Activated T-helper 1 cell treated with anti-CD3 and anti-CD28 coated beads, Interleukin-12 subunit alpha, Interleukin-12 subunit beta, Interleukin-2, Interleukin-4 antibody, amounts not matched to agents 30 ng/mL and 10 ng/mL and 1 ng/mL, durations not matched to agents 14 hours and 24 hours and 36 hours (primary cell): ENCODE data around the gene RAP2A. TPM values are rescaled to one million over a fixed set of nuclear protein-coding genes. Genes with fewer than 3 reads are reported as not detected.

Source experiments
- DNase-seq: peaks from one replicate; pipeline ENCODE4 v3.0.0; 2021; ENCODE audit warnings: low spot score
- H3K27ac Mint-ChIP-seq: one replicate; pipeline ENCODE4 v1.8.0; 2021; ENCODE audit warnings: mild to moderate bottlenecking, mixed read lengths
- H3K27me3 Mint-ChIP-seq: one replicate; pipeline ENCODE4 v1.8.0; 2022; ENCODE audit warnings: mild to moderate bottlenecking, moderate library complexity, mixed read lengths; ENCODE audit not compliant: insufficient read depth
- H3K36me3 Mint-ChIP-seq: one replicate; pipeline ENCODE4 v1.8.0; 2021; ENCODE audit warnings: low read depth, mixed read lengths
- H3K4me1 Mint-ChIP-seq: one replicate; pipeline ENCODE4 v1.8.0; 2021; ENCODE audit warnings: low read depth, mixed read lengths
- H3K4me3 Mint-ChIP-seq: one replicate; pipeline ENCODE4 v1.8.0; 2021; ENCODE audit warnings: mild to moderate bottlenecking, moderate library complexity, mixed read lengths
- H3K9me3 Mint-ChIP-seq: one replicate; pipeline ENCODE4 v1.8.0; 2021; ENCODE audit warnings: mixed read lengths
- intact Hi-C: fragments of 100-400 bp; cut with micrococcal nuclease; formaldehyde crosslinking; loops from one replicate; pipeline ENCODE4 v1.15.1; 2024
- total RNA-seq: library from RNA; stranded (reverse); gene quantifications from 2 replicates; pipeline ENCODE4 v1.2.3, GENCODE V29; 2022

Gene RAP2A
- total RNA-seq, 1 donor from 2014 or later: 22.1 TPM

GRCh38 chr13:97397267-97397666, 36.7 kb upstream of the RAP2A start:
- Mint-ChIP-seq H3K4me1 (no peaks in the 10 kb centered on the region), H3K27me3 (no peaks in the 10 kb centered on the region), H3K4me3 (no peak overlapping the region), H3K36me3 (no peaks in the 10 kb centered on the region), H3K27ac (no peak overlapping the region), H3K9me3 (no peaks in the 10 kb centered on the region)
- intact Hi-C loops: no loop called here
- DNase-seq: no peak

- intact Hi-C loops: no loop called here
- Mint-ChIP-seq H3K27ac (no peak overlapping the region), H3K4me3 (no peak overlapping the region), H3K4me1 (no peaks in the 10 kb centered on the region), H3K9me3 (no peaks in the 10 kb centered on the region), H3K27me3 (no peaks in the 10 kb centered on the region), H3K36me3 (no peaks in the 10 kb centered on the region)
- no peak for DNase-seq
Measured at GRCh38 chr13:97401421-97401820, 32.5 kb upstream of the RAP2A start.

DNA sequence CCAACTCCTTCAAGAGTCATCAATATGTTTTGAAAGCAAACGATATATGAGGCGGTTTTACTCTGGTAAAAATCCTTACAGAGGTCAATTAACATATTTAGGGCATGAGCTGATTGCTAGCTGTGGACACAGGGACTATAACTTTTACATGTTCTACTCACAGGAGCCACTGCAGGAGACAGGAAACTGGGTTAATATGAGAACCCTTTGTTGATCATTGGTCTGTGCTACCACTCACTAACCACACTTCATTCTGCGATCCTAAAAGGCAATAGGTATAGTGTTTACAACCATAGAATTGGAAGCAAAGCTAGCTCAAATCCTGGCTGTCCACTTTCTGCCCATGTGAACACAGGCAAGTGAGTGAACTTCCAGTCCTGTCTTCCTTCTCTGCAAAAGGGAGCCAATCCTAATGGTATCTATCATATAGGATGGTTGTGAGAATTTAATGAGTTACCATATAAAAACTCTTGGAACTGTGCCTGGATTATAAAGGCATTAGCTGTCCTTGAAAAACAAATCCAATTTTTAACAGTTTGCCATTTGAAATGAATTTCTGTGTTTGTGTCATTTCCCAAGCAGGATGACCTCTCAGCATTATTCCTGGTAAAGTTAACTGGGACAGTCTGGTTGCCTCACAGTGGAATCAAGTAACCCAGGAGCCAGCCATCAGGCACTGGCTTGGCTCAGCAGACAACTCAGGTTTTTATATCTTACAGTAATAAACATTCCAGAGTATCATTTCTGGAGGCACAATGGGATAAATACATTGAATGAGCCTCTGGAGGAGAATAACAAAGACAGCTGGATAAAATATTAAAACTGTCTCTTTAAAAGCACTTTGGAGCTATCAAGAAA, 29.8 kb upstream of the RAP2A start:
- Mint-ChIP-seq H3K4me3 (no peak overlapping the region), H3K4me1 (no peaks in the 10 kb centered on the region), H3K27ac (no peak overlapping the region), H3K36me3 (no peaks in the 10 kb centered on the region), H3K9me3 (no peaks in the 10 kb centered on the region), H3K27me3 (peaks cover 2% of the 10 kb centered on the region)
- intact Hi-C loops: no loop called here
- DNase-seq: no peak

DNA sequence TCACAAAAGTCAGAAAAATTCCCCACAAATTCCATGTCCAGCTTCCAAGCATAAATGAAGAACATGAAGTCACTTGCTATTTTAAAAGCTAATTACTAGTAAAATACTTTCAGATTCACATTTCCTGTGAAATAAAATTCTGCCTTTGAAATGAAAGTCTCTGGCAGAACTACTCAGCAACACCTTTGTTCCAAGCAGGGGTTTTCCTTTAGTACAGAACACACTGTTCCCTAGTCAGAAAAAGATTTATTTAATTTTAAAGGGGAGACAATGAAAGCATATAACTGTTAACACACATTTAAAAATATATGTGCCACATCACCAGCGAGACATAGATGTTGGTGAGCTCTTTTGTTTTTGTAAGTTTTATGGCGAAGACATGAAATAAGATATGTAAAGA, 26.4 kb upstream of the RAP2A start:
- no peaks in the 10 kb centered on the region for H3K4me1 Mint-ChIP-seq
- H3K36me3 Mint-ChIP-seq: no peaks in the 10 kb centered on the region
- H3K27me3 Mint-ChIP-seq: peaks cover 2% of the 10 kb centered on the region
- intact Hi-C loops: no loop called here
- H3K27ac Mint-ChIP-seq: no peak overlapping the region
- H3K4me3 Mint-ChIP-seq: no peak overlapping the region
- no peaks in the 10 kb centered on the region for H3K9me3 Mint-ChIP-seq
- no peak for DNase-seq

- Mint-ChIP-seq H3K9me3 (no peaks in the 10 kb centered on the region), H3K27ac (no peak overlapping the region), H3K4me3 (no peak overlapping the region), H3K4me1 (no peaks in the 10 kb centered on the region), H3K36me3 (no peaks in the 10 kb centered on the region), H3K27me3 (peaks cover 2% of the 10 kb centered on the region)
- DNase-seq: no peak
- intact Hi-C loops: no loop called here
Measured at GRCh38 chr13:97408938-97409337, 25.0 kb upstream of the RAP2A start.

DNA sequence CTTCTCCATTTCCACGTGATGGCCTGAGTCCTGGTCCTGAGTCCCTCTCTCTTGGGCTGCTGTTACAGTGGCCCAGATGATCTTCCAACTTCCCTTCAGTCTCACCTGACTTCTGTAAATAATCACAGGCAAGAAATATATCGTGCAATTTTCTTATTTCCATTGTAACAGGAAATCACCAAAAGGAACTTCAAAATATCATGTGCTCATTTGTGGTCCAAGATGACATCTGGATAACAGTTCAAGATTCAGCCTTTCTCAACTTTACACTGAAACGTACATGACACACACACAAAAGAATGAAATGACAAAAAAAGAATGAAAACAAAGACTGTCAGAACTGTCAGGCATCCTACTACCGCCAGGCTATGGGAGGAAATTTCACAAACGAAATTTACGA, 22.0 kb upstream of the RAP2A start:
- no peak overlapping the region for H3K4me3 Mint-ChIP-seq
- H3K27me3 Mint-ChIP-seq: peaks cover 5% of the 10 kb centered on the region
- no peaks in the 10 kb centered on the region for H3K36me3 Mint-ChIP-seq
- H3K27ac Mint-ChIP-seq: no peak overlapping the region
- DNase-seq: no peak
- no peaks in the 10 kb centered on the region for H3K4me1 Mint-ChIP-seq
- no peaks in the 10 kb centered on the region for H3K9me3 Mint-ChIP-seq
- intact Hi-C loops: no loop called here

DNA sequence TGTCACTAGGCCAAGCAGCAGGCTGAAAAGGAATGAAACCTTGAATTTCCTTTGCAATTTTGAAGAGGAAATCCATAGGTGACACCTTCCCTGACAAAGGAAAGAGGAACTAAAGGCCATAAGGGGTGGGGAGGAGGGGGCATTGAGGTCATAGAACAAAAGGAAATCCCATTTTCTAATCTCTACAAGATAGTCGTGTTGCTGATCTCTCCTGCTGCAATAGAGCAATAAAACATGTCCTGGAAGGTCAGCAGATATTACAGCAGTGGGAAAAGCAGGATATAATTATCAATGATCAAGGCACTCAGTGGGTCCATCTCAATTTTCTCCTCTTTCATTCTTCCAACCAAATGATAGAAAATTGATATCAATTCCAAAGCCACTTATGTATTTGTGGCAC, 20.3 kb upstream of the RAP2A start:
- Mint-ChIP-seq H3K4me1 (no peaks in the 10 kb centered on the region), H3K27ac (no peak overlapping the region), H3K36me3 (no peaks in the 10 kb centered on the region), H3K9me3 (no peaks in the 10 kb centered on the region), H3K27me3 (peaks cover 2% of the 10 kb centered on the region), H3K4me3 (no peak overlapping the region)
- no peak for DNase-seq
- intact Hi-C loops: no loop called here

DNA sequence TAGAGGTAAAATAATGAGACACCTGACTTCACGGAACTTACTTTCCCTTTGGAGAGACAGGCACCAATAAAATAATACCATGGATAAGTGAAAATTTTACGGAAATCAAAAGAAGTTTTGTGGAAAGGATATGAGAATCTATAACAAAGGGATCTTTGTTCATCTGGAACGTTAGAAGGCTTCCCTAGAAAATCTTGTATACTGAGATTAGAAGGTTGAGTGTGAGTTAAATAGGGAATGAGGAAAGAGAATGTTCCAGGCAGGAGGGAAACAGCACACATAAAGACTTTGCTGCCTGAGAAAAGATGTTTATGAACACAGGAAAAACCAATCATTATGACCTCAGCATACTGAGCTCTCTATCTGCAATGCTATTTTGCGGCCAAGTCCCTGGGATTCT, 19.6 kb upstream of the RAP2A start:
- Mint-ChIP-seq H3K27me3 (peaks cover 2% of the 10 kb centered on the region), H3K9me3 (no peaks in the 10 kb centered on the region), H3K4me3 (no peak overlapping the region), H3K4me1 (no peaks in the 10 kb centered on the region), H3K27ac (no peak overlapping the region), H3K36me3 (no peaks in the 10 kb centered on the region)
- DNase-seq: no peak
- intact Hi-C loops: no loop called here

DNA sequence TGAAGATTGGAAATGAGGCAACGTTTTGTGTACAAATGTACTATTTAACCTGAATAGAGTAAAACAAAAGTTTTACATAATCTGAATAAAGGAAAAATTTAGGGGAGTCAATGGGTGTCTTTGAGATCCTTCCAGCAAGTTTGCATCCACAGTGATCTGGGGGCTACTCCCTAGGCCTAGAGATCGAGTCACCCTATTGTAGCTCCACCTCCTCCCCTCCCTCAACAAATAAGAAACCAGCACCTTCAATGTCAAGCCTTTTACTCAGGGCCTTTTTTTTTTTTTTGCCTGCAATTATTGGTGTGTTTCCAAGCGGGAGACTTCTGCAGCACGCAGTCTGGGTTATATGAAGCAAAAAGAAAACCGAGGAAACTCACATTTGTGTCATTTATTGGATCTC, 16.3 kb upstream of the RAP2A start:
- Mint-ChIP-seq H3K36me3 (no peaks in the 10 kb centered on the region), H3K4me3 (no peak overlapping the region)

DNA sequence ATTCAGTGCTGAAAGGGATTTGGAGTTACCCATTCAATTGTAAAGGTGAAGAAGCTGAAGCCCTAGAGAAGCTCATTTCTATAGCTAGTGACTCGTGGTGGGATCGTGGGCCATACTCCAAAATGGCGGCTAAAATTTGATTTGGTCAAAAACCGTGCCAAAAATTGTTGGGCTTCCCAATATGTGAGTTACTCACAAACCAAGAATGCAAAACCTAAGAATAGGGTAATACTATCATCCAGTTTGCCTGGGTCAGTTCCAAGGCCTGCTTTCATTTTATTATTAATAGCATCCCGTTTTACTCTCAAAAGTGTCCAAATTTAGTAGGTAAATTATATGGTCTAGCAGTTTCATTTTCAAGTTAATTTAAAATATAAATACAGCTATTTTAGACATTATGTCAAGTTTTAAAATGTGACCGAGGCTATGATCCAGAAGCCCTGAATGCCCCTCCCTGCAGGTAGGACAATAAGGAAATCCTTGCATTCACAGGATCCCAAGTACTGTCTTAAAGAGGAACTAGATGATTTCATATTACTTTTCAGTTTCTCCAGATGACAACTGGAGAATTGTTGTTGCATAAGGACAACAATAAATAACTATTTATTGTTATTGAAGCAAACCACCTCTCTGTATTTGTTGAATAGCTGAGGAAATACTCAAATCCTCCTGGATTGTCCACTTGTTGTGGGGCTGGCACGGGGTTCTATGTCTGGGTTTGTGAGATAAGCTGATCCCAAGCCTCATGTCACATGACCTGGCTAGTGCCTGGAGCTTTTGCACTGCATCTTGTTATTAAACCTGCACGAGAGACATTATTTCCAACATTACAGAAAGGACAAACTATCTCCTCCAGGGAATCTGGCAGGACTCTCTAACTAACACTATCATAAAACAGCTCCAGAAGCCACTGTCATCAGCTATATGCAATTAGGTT, 11.6 kb upstream of the RAP2A start:
- H3K27ac Mint-ChIP-seq: no peak overlapping the region
- H3K4me1 Mint-ChIP-seq: no peaks in the 10 kb centered on the region
- DNase-seq: no peak
- peaks cover 25% of the 10 kb centered on the region for H3K27me3 Mint-ChIP-seq
- no peak overlapping the region for H3K4me3 Mint-ChIP-seq
- H3K36me3 Mint-ChIP-seq: no peaks in the 10 kb centered on the region
- no peaks in the 10 kb centered on the region for H3K9me3 Mint-ChIP-seq
- intact Hi-C loops: no loop called here

More for the DNA sequence above, 16.3 kb upstream of the RAP2A start:
- no peak for DNase-seq
- H3K4me1 Mint-ChIP-seq: no peaks in the 10 kb centered on the region
- H3K27ac Mint-ChIP-seq: no peak overlapping the region
- no peaks in the 10 kb centered on the region for H3K9me3 Mint-ChIP-seq
- H3K27me3 Mint-ChIP-seq: peaks cover 5% of the 10 kb centered on the region
- intact Hi-C loops: no loop called here

DNA sequence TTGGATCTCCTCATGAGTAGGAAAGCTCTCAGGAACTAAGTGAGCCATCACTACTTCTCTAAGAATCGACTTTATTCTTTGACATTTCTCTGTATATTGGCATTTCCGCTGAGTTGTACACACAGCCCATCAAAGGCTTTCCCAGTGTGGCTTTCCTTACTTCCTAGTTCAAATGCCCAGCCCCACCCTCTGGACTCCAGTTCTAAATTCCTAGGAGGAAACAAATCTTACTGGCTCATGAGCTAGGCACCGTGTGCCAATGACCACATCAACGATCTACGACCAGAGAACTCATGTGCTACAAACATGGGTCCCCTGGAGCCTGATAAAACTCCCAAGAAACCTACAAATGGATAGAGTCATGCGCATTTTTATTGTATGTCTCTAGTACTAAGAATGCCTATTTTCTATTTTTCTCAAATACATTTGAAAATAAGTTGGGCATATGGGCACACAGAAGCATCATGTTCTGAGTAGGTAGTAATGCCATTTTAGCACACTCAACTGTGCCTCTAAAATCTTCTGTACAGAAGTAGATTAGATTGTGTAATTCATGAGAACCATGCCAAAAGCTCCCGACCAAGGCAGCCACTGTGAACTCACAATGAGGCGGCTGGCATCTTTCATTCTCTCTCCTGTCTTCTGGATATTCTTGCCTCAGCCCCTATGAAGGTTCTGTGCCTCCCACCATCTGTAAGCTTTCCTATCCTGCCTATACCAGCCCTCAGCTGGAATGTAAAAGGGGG, 10.5 kb upstream of the RAP2A start:
- no peaks in the 10 kb centered on the region for H3K4me1 Mint-ChIP-seq
- H3K36me3 Mint-ChIP-seq: no peaks in the 10 kb centered on the region
- no peak overlapping the region for H3K4me3 Mint-ChIP-seq
- no peak overlapping the region for H3K27ac Mint-ChIP-seq
- no peak for DNase-seq
- intact Hi-C loops: no loop called here
- peaks cover 29% of the 10 kb centered on the region for H3K27me3 Mint-ChIP-seq
- no peaks in the 10 kb centered on the region for H3K9me3 Mint-ChIP-seq

GRCh38 chr13:97425590-97425989, 8.4 kb upstream of the RAP2A start:
- no peak for DNase-seq
- intact Hi-C loops: no loop called here
- Mint-ChIP-seq H3K27me3 (peaks cover 40% of the 10 kb centered on the region), H3K4me3 (no peak overlapping the region), H3K36me3 (no peaks in the 10 kb centered on the region), H3K4me1 (no peaks in the 10 kb centered on the region), H3K27ac (no peak overlapping the region), H3K9me3 (no peaks in the 10 kb centered on the region)

GRCh38 chr13:97426695-97427094, 7.3 kb upstream of the RAP2A start:
- Mint-ChIP-seq H3K9me3 (no peaks in the 10 kb centered on the region), H3K27ac (no peak overlapping the region), H3K36me3 (no peaks in the 10 kb centered on the region), H3K4me1 (peaks cover 8% of the 10 kb centered on the region), H3K4me3 (no peak overlapping the region), H3K27me3 (peaks cover 38% of the 10 kb centered on the region)
- intact Hi-C loops: no loop called here
- no peak for DNase-seq
